Body of pancreas (tissue), 4 donors: Measurements from ENCODE around the gene CARD11. TPM values are rescaled to one million over a fixed set of nuclear protein-coding genes. Genes with fewer than 3 reads are reported as not detected.

ENCODE experiments used
- ATAC-seq: fragments of 150-250 bp; one replicate; pipeline ENCODE4 v1.9.1; 2016
- DNase-seq, 4 donors: peaks; one replicate each; pipeline ENCODE4 v3.0.0-alpha.2; 2019
- H3K27ac ChIP-seq, 4 donors: fragments of 200-600 bp; sonication (generic); 1 replicate in 3 of 4; 2 replicates in 1 of 4; pipeline versions ENCODE4 v1.5.1 to v1.6.1; 2016 to 2019; ENCODE audit warnings: mild to moderate bottlenecking in 1 of 4, mixed read lengths in 1 of 4, moderate library complexity in 1 of 4
- H3K27me3 ChIP-seq, 2 donors: fragments of 200-600 bp; sonication (generic); one replicate each; pipeline ENCODE4 v1.6.0; 2016; ENCODE audit warnings: mild to moderate bottlenecking in 1 of 2
- H3K36me3 ChIP-seq, 2 donors: fragments of 200-600 bp; sonication (generic); replicated peaks in 1 of 2; 2 replicates each; pipeline ENCODE4 v1.5.1; 2016; ENCODE audit warnings: low read depth in 2 of 2; ENCODE audit not compliant: insufficient read depth in 1 of 2
- H3K4me1 ChIP-seq: fragments of 200-600 bp; sonication (generic); one replicate; pipeline ENCODE4 v1.6.0; 2016
- H3K4me3 ChIP-seq, 2 donors: fragments of 200-600 bp; sonication (generic); 1 replicate in 1 of 2; 2 replicates in 1 of 2; pipeline ENCODE4 v1.5.1; 2016 to 2019
- H3K9me3 ChIP-seq, 3 donors: fragments of 200-600 bp; sonication (generic); 1 replicate in 2 of 3; 2 replicates in 1 of 3; pipeline ENCODE4 v1.5.1; 2016
- POLR2A ChIP-seq, 3 donors: fragments of 450-650 bp; IDR thresholded peaks; one replicate each; pipeline ENCODE4 v1.6.1; 2016; ENCODE audit warnings: antibody characterized with exemption in 3 of 3, mild to moderate bottlenecking in 2 of 3
- WGBS, 2 donors: methylation state at CpG; one replicate each; pipeline ENCODE4 v1.1.5; 2017; 5-methylcytosine and 5-hydroxymethylcytosine counted together
- intact Hi-C: fragments of 100-400 bp; cut with DNase I; formaldehyde crosslinking; loops from one replicate; pipeline ENCODE4 v1.15.1; 2023
- total RNA-seq, 2 donors: library from RNA; depleted of rRNA; stranded (reverse); fragments of >200 nt; gene quantifications; one replicate each; pipeline ENCODE4 v1.1.0, GENCODE V29; 2016
- TF ChIP-seq, protein P1 (sequence below), 7 experiments: fragments of 450-650 bp in 4 of 7; fragments of 200-600 bp in 3 of 7; sonication (generic) in 3 of 7; IDR thresholded peaks; one replicate each; pipeline ENCODE4 v1.5.1; 2016 to 2019; ENCODE audit warnings: antibody characterized with exemption in 7 of 7

CARD11 gene
- total RNA-seq, 2 donors from 2014 or later: 2.0 to 3.4 TPM

GRCh38 chr7:2982401-2982800, 61.3 kb downstream of the CARD11 start:
- ATAC-seq (no peak), DNase-seq (no peak)
- TF ChIP-seq, protein P1, sequence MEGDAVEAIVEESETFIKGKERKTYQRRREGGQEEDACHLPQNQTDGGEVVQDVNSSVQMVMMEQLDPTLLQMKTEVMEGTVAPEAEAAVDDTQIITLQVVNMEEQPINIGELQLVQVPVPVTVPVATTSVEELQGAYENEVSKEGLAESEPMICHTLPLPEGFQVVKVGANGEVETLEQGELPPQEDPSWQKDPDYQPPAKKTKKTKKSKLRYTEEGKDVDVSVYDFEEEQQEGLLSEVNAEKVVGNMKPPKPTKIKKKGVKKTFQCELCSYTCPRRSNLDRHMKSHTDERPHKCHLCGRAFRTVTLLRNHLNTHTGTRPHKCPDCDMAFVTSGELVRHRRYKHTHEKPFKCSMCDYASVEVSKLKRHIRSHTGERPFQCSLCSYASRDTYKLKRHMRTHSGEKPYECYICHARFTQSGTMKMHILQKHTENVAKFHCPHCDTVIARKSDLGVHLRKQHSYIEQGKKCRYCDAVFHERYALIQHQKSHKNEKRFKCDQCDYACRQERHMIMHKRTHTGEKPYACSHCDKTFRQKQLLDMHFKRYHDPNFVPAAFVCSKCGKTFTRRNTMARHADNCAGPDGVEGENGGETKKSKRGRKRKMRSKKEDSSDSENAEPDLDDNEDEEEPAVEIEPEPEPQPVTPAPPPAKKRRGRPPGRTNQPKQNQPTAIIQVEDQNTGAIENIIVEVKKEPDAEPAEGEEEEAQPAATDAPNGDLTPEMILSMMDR (IDR thresholded peaks at IDR 0.05): no peak
- no peak for TF ChIP-seq POLR2A (IDR thresholded peaks at IDR 0.05)
- H3K9me3 ChIP-seq: no peaks in the 10 kb centered on the region
- no peaks in the 10 kb centered on the region for H3K36me3 ChIP-seq
- H3K4me3 ChIP-seq: no peak overlapping the region
- H3K27me3 ChIP-seq: no peaks in the 10 kb centered on the region
- H3K4me1 ChIP-seq: peaks cover 11% of the 10 kb centered on the region
- WGBS, 2 donors: 88 to 89% methylated on average over 11 of the region's 11 CpGs
- intact Hi-C loops: no loop called here
- H3K27ac ChIP-seq: no peak overlapping the region

- Histone ChIP-seq H3K36me3 (no peaks in the 10 kb centered on the region), H3K27me3 (no peaks in the 10 kb centered on the region), H3K4me1 (peaks cover 11% of the 10 kb centered on the region), H3K4me3 (no peak overlapping the region), H3K9me3 (no peaks in the 10 kb centered on the region), H3K27ac (no peak overlapping the region)
- 81% methylated on average over 8 of the region's 8 CpGs for WGBS, 2 donors
- ATAC-seq (no peak), DNase-seq (no peak)
- TF ChIP-seq, protein P1 (IDR thresholded peaks at IDR 0.05): no peak
- no peak for TF ChIP-seq POLR2A (IDR thresholded peaks at IDR 0.05)
- intact Hi-C loops: no loop called here
These were observed 62.6 kb downstream of the CARD11 start for GRCh38 chr7:2981103-2981480.

GRCh38 chr7:2980401-2981102, 63.1 kb downstream of the CARD11 start:
- H3K36me3 ChIP-seq: no peaks in the 10 kb centered on the region
- TF ChIP-seq, protein P1 (IDR thresholded peaks at IDR 0.05): no peak
- TF ChIP-seq POLR2A (IDR thresholded peaks at IDR 0.05): no peak
- no peaks in the 10 kb centered on the region for H3K9me3 ChIP-seq
- DNase-seq (peak in 1 of 4 donors; percentile 34), ATAC-seq (no peak)
- no peak overlapping the region for H3K4me3 ChIP-seq
- WGBS, 2 donors: 66 to 81% methylated on average over 8 to 27 of the region's 27 CpGs
- no peaks in the 10 kb centered on the region for H3K27me3 ChIP-seq
- intact Hi-C loops: no loop called here
- no peak overlapping the region for H3K27ac ChIP-seq
- peaks cover 11% of the 10 kb centered on the region for H3K4me1 ChIP-seq

- intact Hi-C loops: no loop called here
- WGBS, 2 donors: 63 to 80% methylated on average over 6 to 13 of the region's 13 CpGs
- no peaks in the 10 kb centered on the region for H3K36me3 ChIP-seq
- no peak for DNase-seq
- H3K27ac ChIP-seq: no peak overlapping the region
- H3K4me1 ChIP-seq: peaks cover 11% of the 10 kb centered on the region
- H3K4me3 ChIP-seq: no peak overlapping the region
- no peak for TF ChIP-seq POLR2A (IDR thresholded peaks at IDR 0.05)
- TF ChIP-seq, protein P1 (IDR thresholded peaks at IDR 0.05): no peak
- no peaks in the 10 kb centered on the region for H3K9me3 ChIP-seq
- H3K27me3 ChIP-seq: no peaks in the 10 kb centered on the region
- no peak for ATAC-seq
These were observed 63.7 kb downstream of the CARD11 start for GRCh38 chr7:2979951-2980350.

DNA sequence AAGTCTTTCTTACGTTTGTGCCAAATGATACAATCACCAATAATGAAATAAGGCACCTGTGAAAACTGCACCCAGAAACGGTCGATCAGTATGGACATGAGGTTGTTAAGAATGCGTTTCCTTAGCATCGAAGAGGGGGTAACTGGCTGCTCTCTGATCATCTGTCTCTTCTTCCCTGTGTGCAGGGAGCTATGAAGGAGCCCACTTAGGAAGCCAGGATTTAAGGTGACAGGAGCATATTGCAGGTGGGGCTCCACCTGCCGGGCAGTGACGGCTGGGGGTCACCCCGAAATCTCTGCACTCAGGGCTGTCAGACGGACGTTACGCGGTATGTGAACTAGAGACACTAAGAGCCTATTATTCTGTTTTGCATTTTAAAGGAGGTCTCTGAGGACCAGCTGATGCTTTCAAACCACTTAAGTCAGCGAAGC, 64.5 kb downstream of the CARD11 start:
- no peaks in the 10 kb centered on the region for H3K27me3 ChIP-seq

More for the DNA sequence above, 64.5 kb downstream of the CARD11 start:
- DNase-seq (no peak), ATAC-seq (no peak)
- no peak overlapping the region for H3K27ac ChIP-seq
- TF ChIP-seq, protein P1 (IDR thresholded peaks at IDR 0.05): no peak
- TF ChIP-seq POLR2A (IDR thresholded peaks at IDR 0.05): no peak
- H3K9me3 ChIP-seq: no peaks in the 10 kb centered on the region
- no peaks in the 10 kb centered on the region for H3K36me3 ChIP-seq
- intact Hi-C loops: no loop called here
- peaks cover 11% of the 10 kb centered on the region for H3K4me1 ChIP-seq
- no peak overlapping the region for H3K4me3 ChIP-seq
- 35 to 36% methylated on average over 13 of the region's 13 CpGs for WGBS, 2 donors
